ENCODE results near the gene PACRGL.
"Not testable (repeated sequence)": the region's sequence is repeated elsewhere in the genome, so short reads cannot be mapped to it uniquely, and the experiment has no call there.

PACRGL gene

GRCh38 chr4:20723463-20723862 is 23.2 kb downstream of the PACRGL start:
- no peak for DNase-seq (ENCODE audit: low read depth in 3 of 3)

- DNase-seq (ENCODE audit: low read depth in 3 of 3) = no peak
Measured at GRCh38 chr4:20724915-20725314, 24.7 kb downstream of the PACRGL start.

- no peak for DNase-seq (ENCODE audit: low read depth in 3 of 3)
Measured at GRCh38 chr4:20735931-20736330, 35.7 kb downstream of the PACRGL start.

- DNase-seq (ENCODE audit: low read depth in 3 of 3) = not testable (repeated sequence)
Measured at GRCh38 chr4:20746000-20746399, 45.7 kb downstream of the PACRGL start.

- DNase-seq (ENCODE audit: low read depth in 3 of 3) = no peak
Measured at GRCh38 chr4:20752641-20753040, 52.4 kb downstream of the PACRGL start.

GRCh38 chr4:20754036-20754435 is 53.8 kb downstream of the PACRGL start:
- no peak for DNase-seq (ENCODE audit: low read depth in 3 of 3)

GRCh38 chr4:20760053-20760452 is 59.8 kb downstream of the PACRGL start:
- DNase-seq (ENCODE audit: low read depth in 3 of 3) = no peak

- DNase-seq (ENCODE audit: low read depth in 3 of 3) = no peak
Measured at GRCh38 chr4:20761382-20761781, 61.1 kb downstream of the PACRGL start.

GRCh38 chr4:20761826-20762225 is 61.6 kb downstream of the PACRGL start:
- DNase-seq (ENCODE audit: low read depth in 3 of 3) = no peak

GRCh38 chr4:20764366-20764992 is 64.2 kb downstream of the PACRGL start:
- DNase-seq (ENCODE audit: low read depth in 3 of 3) = no peak

- DNase-seq (ENCODE audit: low read depth in 3 of 3) = no peak
Measured at GRCh38 chr4:20773144-20773997, 73.1 kb downstream of the PACRGL start.

GRCh38 chr4:20778896-20779295 is 78.6 kb downstream of the PACRGL start:
- DNase-seq (ENCODE audit: low read depth in 3 of 3) = no peak

GRCh38 chr4:20783134-20783533 is 82.9 kb downstream of the PACRGL start:
- not testable (repeated sequence) for DNase-seq (ENCODE audit: low read depth in 3 of 3)

- no peak for DNase-seq (ENCODE audit: low read depth in 3 of 3)
Measured at GRCh38 chr4:20787940-20788665, 87.8 kb downstream of the PACRGL start.

All from stimulated activated CD4-positive, alpha-beta T cell treated with anti-CD3 and anti-CD28 coated beads, TNF-alpha, amount 100 ng/mL, for 4 hours (primary cell).